IMR-90 (cell line): ENCODE measurements around the gene DMRT1.

Experiments
- BHLHE40 ChIP-seq: fragments of 150-350 bp; IDR thresholded peaks from 2 replicates; pipeline ENCODE4 v1.6.1; 2016; ENCODE audit warnings: mild to moderate bottlenecking, low read depth, low read length
- TF ChIP-seq, protein P1 (sequence below): conservative IDR thresholded peaks from 2 replicates; pipeline ENCODE4 v1.5.1; 2012; ENCODE audit warnings: mild to moderate bottlenecking, low read depth, low read length, improper control_type of control experiment

DNA sequence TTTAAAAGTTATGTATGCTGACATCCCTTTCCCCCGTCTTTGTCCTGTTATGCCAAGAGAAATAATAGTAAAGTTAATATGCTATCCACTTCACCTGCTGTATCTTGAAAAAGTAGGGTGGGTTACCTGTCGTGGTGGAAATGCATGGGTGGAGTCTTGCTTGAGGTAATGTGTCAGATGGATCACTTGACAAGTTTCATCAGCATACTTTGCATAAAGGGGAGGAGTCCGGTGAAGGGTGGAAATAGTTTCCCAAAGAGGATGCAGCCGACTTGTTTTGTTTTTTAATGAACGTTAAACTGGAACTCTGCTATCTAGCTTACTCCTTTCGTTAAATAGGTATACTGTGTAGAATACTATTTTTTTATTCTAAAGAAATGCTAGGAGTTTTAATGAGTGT is 125.9 kb downstream of the DMRT1 start:
- TF ChIP-seq BHLHE40, result no peak
- TF ChIP-seq, protein P1, sequence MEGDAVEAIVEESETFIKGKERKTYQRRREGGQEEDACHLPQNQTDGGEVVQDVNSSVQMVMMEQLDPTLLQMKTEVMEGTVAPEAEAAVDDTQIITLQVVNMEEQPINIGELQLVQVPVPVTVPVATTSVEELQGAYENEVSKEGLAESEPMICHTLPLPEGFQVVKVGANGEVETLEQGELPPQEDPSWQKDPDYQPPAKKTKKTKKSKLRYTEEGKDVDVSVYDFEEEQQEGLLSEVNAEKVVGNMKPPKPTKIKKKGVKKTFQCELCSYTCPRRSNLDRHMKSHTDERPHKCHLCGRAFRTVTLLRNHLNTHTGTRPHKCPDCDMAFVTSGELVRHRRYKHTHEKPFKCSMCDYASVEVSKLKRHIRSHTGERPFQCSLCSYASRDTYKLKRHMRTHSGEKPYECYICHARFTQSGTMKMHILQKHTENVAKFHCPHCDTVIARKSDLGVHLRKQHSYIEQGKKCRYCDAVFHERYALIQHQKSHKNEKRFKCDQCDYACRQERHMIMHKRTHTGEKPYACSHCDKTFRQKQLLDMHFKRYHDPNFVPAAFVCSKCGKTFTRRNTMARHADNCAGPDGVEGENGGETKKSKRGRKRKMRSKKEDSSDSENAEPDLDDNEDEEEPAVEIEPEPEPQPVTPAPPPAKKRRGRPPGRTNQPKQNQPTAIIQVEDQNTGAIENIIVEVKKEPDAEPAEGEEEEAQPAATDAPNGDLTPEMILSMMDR, result no peak
